ENCODE measurements around the gene TRIM44. TPM values are rescaled to one million over a fixed set of nuclear protein-coding genes. Genes with fewer than 3 reads are reported as not detected.
"Not testable (repeated sequence)": the region's sequence is repeated elsewhere in the genome, so short reads cannot be mapped to it uniquely, and the experiment has no call there.

Gene TRIM44
- total RNA-seq, 1 experiment from 2014 or later: 81.4 TPM

DNA sequence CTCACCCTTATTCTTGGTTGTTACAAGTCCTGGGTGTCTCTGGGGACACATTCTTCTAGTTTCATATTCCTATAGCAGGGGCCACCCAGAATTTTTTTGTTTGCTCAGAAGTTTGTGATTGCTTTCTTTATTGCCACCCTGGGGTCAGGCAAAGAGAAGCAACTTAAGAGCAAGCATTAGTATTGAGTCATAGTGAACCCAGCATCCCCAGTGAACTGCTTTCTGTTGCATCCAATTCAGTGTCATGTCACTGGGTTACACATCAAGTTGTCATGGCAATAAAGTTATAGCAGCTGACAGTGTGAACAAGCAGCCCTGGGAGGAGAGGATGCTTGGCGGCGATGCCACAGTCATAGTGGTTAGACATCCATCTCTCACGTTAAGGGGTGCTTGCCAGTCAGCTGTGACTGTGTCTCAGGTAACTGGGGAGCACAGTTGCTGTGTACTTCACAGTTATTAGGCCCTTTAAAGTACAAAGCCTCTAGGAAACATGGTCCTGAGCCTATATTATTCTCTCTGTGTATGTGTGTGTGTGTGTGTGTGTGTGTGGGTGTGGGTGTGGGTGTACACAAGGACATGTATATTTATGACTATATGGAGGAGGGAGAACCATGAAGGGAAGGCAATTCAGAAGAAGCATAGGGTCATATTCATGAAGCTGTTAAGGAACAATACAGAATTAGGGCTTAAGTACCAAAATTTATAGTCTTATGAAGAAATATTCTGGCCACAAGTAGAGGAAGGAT lies 52.5 kb downstream of the TRIM44 start:
- H3K27ac Mint-ChIP-seq (ENCODE audit: unreplicated experiment): no peak overlapping the region
- H3K36me3 ChIP-seq (ENCODE audit: control insufficient read depth, insufficient read depth, low read length): no peaks in the 10 kb centered on the region
- no peaks in the 10 kb centered on the region for H3K27me3 ChIP-seq (replicated peaks; ENCODE audit: control insufficient read depth, insufficient read depth, low read length)
- H3K4me1 Mint-ChIP-seq (ENCODE audit: low read depth, unreplicated experiment): no peaks in the 10 kb centered on the region
- no peak overlapping the region for H3K4me3 ChIP-seq (ENCODE audit: low read depth, low read length)
- no peaks in the 10 kb centered on the region for H3K9me3 ChIP-seq
- no peaks in the 10 kb centered on the region for H3K36me3 Mint-ChIP-seq (ENCODE audit: insufficient read depth, unreplicated experiment)
- CTCF ChIA-PET: no interaction called here
- no peak for DNase-seq
- H3K4me1 ChIP-seq: no peaks in the 10 kb centered on the region
- intact Hi-C loops (cut with micrococcal nuclease; ENCODE audit: unreplicated experiment): loop anchor here (5.0 kb wide), 1 partner anchor 98 kb away; the partner anchor contains the start of gene FJX1
- no TSS peak for BruUV-seq (replicated peaks)
- TF ChIP-seq, protein P1, sequence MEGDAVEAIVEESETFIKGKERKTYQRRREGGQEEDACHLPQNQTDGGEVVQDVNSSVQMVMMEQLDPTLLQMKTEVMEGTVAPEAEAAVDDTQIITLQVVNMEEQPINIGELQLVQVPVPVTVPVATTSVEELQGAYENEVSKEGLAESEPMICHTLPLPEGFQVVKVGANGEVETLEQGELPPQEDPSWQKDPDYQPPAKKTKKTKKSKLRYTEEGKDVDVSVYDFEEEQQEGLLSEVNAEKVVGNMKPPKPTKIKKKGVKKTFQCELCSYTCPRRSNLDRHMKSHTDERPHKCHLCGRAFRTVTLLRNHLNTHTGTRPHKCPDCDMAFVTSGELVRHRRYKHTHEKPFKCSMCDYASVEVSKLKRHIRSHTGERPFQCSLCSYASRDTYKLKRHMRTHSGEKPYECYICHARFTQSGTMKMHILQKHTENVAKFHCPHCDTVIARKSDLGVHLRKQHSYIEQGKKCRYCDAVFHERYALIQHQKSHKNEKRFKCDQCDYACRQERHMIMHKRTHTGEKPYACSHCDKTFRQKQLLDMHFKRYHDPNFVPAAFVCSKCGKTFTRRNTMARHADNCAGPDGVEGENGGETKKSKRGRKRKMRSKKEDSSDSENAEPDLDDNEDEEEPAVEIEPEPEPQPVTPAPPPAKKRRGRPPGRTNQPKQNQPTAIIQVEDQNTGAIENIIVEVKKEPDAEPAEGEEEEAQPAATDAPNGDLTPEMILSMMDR (IDR thresholded peaks at IDR 0.05; ENCODE audit: insufficient read depth in 1 of 2, low read depth in 1 of 2, low read length in 1 of 2, severe bottlenecking in 1 of 2, unreplicated experiment in 1 of 2): no peak
- POLR2A ChIA-PET: no interaction called here
- no peak overlapping the region for H3K4me3 Mint-ChIP-seq (ENCODE audit: unreplicated experiment)
- no peaks in the 10 kb centered on the region for H3K27me3 Mint-ChIP-seq (ENCODE audit: insufficient read depth, unreplicated experiment)
- H3K9me3 Mint-ChIP-seq (ENCODE audit: unreplicated experiment): no peaks in the 10 kb centered on the region

DNA sequence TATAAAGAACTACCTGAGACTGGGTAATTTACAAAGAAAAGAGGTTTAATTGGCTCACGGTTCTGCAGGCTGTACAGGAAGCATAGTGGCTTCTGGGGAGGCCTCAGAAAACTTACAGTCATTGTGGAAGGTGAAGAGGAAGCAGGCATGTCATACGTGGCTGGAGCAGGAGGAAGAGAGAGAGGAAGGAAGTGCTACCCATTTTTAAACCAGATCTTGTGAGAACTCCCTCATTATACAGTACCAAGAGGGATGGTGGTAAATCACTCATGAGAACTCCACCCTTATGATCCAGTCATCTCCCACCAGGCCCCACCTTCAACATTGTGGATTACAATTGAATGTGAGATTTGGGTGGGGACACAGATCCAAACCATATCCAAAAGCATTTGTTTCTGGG lies 53.1 kb downstream of the TRIM44 start:
- intact Hi-C loops (cut with micrococcal nuclease; ENCODE audit: unreplicated experiment): loop anchor here (5.0 kb wide), 1 partner anchor 98 kb away; the partner anchor contains the start of gene FJX1
- H3K27ac Mint-ChIP-seq (ENCODE audit: unreplicated experiment); H3K27me3 ChIP-seq (replicated peaks; ENCODE audit: control insufficient read depth, insufficient read depth, low read length); DNase-seq; H3K4me3 Mint-ChIP-seq (ENCODE audit: unreplicated experiment); POLR2A ChIA-PET; BruUV-seq (replicated peaks); H3K9me3 ChIP-seq; CTCF ChIA-PET; H3K4me1 Mint-ChIP-seq (ENCODE audit: low read depth, unreplicated experiment); H3K36me3 Mint-ChIP-seq (ENCODE audit: insufficient read depth, unreplicated experiment); H3K9me3 Mint-ChIP-seq (ENCODE audit: unreplicated experiment); H3K36me3 ChIP-seq (ENCODE audit: control insufficient read depth, insufficient read depth, low read length); H3K27me3 Mint-ChIP-seq (ENCODE audit: insufficient read depth, unreplicated experiment); H3K4me3 ChIP-seq (ENCODE audit: low read depth, low read length); H3K4me1 ChIP-seq: not testable (repeated sequence)

DNA sequence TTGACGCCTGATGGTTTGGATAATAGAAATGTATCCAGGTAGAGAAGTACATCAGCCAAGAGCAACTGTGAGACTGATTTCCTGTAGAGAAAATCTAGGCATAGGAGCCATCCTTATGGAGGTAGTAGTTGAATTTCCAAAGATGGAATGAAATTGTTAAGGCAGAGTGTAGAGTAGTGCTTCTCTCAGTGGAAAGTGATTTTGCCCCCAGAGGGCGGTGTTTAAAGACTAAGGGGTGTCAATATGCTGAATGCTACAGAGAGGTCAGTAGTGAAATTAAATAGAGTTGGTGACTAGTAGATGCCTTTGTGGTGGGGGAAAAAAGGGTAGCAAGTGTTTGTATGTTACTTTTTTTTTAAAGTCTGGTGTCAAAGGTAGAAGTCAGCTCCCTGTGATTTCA lies 54.5 kb downstream of the TRIM44 start:
- Histone ChIP-seq H3K36me3 (ENCODE audit: control insufficient read depth, insufficient read depth, low read length) (no peaks in the 10 kb centered on the region), H3K27me3 (replicated peaks; ENCODE audit: control insufficient read depth, insufficient read depth, low read length) (no peaks in the 10 kb centered on the region), H3K4me3 (ENCODE audit: low read depth, low read length) (no peak overlapping the region), H3K4me1 (peaks cover 6% of the 10 kb centered on the region), H3K9me3 (no peaks in the 10 kb centered on the region)
- BruUV-seq (replicated peaks): no TSS peak
- no peaks in the 10 kb centered on the region for H3K36me3 Mint-ChIP-seq (ENCODE audit: insufficient read depth, unreplicated experiment)
- ChIA-PET POLR2A (no interaction called here), CTCF (interaction anchor here (0.6 kb wide), 2 partner anchors 105 to 415 kb away, joined by 3 to 4 read pairs; no protein-coding TSS in a partner anchor)
- DNase-seq: peak in 1 of 2 experiments; percentile 38
- H3K9me3 Mint-ChIP-seq (ENCODE audit: unreplicated experiment): no peaks in the 10 kb centered on the region
- no peak overlapping the region for H3K4me3 Mint-ChIP-seq (ENCODE audit: unreplicated experiment)
- TF ChIP-seq, protein P1 (IDR thresholded peaks at IDR 0.05; ENCODE audit: insufficient read depth in 1 of 2, low read depth in 1 of 2, low read length in 1 of 2, severe bottlenecking in 1 of 2, unreplicated experiment in 1 of 2): peak in 1 of 2 experiments; percentile 30
- H3K27me3 Mint-ChIP-seq (ENCODE audit: insufficient read depth, unreplicated experiment): no peaks in the 10 kb centered on the region
- intact Hi-C loops (cut with micrococcal nuclease; ENCODE audit: unreplicated experiment): loop anchor here (5.0 kb wide), 1 partner anchor 100 kb away; the partner anchor contains the start of gene FJX1
- no peak overlapping the region for H3K27ac Mint-ChIP-seq (ENCODE audit: unreplicated experiment)
- H3K4me1 Mint-ChIP-seq (ENCODE audit: low read depth, unreplicated experiment): no peaks in the 10 kb centered on the region

Measured in Caco-2 (cell line).